Activated T-cell treated with anti-CD3 and anti-CD28 coated beads for 48 hours (primary cell): Measurements from ENCODE around the gene CEP70.
"Not testable (repeated sequence)": the region's sequence is repeated elsewhere in the genome, so short reads cannot be mapped to it uniquely, and the experiment has no call there.

Experiments used
- DNase-seq: peaks from one replicate; pipeline ENCODE4 v3.0.0-alpha.2; 2020; ENCODE audit warnings: low read depth

Gene CEP70

GRCh38 chr3:138594150-138594934 lies at the start of gene CEP70:
TSS of gene CEP70 (minus strand) at chr3:138594260. CDS start at chr3:138572927, 21,333 bp downstream.
- peak; percentile 84 for DNase-seq

DNA sequence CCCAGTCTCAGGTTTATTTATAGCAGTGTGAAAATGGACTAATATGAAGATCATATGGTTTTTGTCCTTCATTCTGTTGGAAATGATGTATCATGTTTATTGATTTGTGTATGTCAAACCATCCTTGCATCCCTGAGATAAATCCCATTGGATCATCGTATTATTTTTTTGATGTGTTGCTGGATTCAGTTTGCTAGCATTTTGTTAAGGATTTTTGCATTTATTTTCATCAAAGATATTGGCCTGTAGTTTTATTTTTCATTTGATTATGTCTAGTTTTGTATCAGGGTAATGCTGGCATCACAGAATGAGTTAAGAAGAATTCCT lies 48.8 kb upstream of the CEP70 start:
- no peak for DNase-seq

DNA sequence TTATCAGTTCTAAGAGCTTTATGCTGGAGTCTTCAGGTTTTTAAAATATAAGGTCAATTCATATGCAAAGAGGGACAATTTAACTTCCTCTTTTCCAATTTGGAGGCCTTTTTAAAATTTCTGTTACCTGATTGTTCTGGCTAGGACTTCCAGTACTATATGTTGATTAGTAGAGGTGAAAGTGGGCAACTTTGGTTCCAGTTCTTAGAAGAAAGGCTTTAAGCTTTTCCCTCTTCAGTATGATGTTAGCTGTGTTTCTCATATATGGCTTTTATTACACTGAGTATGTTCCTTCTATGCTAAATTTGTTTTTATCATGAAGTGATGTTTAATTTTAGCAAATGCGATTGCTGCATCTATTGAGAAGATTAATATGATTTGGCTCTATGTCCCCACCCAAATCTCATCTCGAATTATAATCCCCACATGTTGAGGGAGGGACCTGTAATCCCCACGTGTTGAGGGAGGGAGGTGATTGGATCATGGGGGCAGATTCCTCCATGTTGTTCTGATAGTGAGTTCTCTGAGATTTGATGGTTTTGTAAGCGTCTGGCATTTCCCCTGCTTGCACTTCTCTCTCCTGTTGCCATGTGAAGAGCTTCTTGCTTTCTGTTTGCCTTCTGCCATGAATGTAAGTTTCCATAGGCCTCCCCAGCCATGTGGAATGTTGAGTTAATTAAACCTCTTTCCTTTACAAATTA lies 48.3 kb upstream of the CEP70 start:
- DNase-seq: no peak

DNA sequence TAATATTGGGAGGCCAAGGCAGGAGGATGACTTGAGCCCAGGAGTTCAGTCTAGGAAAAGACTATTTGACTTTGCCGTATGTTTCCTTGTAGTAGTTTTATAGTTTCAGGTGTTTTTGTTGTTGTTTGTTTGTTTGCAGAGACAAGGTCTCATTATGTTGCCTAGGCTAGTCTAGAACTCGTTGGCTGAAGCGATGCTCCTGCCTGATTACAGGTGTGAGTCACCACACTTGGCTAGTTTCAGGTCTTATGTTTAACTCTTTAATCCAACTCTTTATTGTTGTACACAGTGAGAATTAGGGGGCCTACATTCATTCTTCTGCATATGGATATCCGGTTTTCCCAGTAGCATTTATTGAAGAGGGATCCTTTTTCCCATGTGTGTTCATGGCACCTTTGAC lies 46.5 kb upstream of the CEP70 start:
- no peak for DNase-seq

DNA sequence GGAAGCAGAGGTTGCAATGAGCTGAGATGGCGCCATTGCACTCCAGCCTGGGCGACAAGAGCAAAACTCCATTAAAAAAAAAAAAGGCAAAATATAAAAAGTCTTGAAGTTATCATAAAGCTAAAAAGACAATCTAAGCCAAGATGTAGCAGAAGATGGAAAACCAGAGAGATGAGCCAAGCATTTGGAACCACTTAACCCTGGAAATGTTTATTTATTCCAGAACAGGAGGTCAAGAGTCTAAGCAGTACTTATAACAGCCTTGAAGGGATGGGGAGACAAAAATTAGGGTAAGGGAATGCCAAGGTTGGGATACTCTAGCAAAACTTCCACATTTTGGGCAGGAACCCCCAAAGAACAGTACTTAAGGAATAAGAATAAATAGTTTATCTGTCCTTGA lies 44.6 kb upstream of the CEP70 start:
- DNase-seq: no peak

DNA sequence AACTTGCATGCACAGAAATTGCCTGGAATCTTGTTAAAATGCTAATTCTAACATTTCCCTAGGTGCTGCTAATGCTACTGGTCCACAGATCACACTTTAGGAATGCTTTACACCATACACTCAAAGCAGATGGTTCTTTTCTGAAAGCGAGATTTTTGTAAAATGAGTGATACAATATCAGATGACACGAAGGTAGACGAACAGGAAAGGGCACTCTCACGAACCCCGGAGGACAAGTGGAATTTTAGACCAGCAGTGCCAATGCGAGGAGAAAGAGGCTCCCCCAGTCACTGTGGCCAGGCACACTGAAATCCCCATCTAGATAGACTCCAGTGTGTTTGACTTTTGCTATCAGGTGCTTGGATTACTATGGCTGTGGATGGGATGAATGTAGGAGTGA lies 35.5 kb upstream of the CEP70 start:
- no peak for DNase-seq

DNA sequence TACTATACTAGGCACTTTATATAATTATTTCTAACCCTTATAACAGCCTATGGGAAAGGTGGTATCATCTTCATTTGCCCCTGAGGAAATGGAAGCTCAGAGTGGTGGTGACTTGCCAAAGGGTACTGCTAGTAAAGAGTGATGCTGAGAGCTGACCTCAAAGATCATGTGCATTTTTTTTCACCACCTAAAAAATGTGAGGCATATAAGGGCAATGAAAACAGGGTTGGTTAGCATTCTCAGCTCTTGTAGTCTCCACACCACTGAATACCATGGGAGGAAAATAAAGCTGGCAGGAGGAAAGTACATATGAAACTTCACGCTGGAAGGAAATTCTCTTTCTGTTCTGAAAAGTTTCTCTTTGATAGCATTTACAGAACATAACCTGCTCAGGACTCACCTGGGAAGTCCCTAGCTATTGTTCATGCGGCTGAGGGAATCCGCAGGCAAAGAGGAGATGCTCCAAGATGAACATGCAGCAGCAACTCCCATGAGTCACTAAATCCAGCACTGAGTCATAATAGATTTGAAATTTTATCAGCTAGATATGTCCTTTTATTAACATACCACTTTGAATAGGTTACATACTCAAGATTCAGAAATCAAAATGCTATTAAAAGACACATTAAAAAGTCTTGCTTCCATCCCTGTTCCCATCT lies 31.8 kb upstream of the CEP70 start:
- DNase-seq: no peak

- no peak for DNase-seq
Observed at GRCh38 chr3:138624518-138624917, 30.5 kb upstream of the CEP70 start.

DNA sequence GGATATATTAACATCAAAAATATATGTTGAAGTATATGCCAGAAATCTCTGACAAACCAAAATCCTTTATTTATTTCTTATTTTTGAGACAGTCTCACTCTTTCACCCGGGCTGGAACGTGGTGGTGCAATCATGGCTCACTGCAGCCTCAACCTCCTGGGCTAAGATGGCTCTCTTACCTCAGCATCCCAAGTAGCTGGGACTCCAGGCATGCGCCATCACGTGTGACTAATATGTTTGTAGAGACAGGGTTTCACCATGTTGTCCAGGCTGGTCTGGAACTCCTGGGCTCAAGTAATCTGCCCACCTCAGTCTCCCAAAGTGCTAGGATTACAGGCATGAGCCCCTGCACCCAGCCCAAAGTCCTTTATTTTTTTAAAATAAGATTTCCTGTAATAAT lies 26.4 kb upstream of the CEP70 start:
- DNase-seq: no peak

GRCh38 chr3:138615462-138615861 lies 21.4 kb upstream of the CEP70 start:
- DNase-seq: no peak

GRCh38 chr3:138609898-138610266 lies 15.8 kb upstream of the CEP70 start:
- no peak for DNase-seq

- peak; percentile 61 for DNase-seq
Observed at GRCh38 chr3:138608322-138609135, 14.5 kb upstream of the CEP70 start, which contains the start of gene FAIM. TSS of gene FAIM (plus strand) at chr3:138608771. CDS start at chr3:138619727, 10,956 bp downstream.

GRCh38 chr3:138604106-138604595 lies 10.1 kb upstream of the CEP70 start:
- not testable (repeated sequence) for DNase-seq

- DNase-seq: not testable (repeated sequence)
Observed at GRCh38 chr3:138601661-138602060, 7.6 kb upstream of the CEP70 start.

DNA sequence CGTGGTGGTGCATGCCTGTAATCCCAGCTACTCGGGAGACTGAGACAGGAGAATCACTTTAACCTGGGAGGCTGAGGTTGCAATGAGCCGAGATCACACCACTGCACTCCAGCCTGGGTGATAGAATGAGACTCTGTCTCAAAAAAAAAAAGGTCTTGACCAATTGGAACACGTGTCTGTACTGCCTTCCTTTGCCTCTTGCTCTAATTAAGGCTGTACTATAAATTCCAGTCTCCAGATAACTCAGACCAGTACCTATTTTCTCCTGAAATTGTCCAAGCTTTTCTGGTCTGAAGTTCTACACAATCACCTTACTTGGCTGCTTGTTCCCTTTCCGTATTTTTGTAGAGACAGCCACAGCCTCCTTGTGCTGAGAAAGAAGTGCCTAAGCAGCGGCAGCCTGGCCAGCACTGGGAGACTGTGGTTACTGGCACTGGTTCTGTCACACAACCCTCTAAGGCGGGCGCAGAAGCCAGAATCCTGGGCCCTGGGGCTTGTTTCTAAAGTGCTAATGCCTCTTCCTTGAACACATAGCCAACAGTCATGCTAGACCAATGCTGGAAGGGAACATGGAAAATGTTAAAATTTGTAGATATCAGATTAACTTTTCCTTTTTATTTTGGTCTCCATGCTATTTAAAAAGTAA lies 6.2 kb upstream of the CEP70 start:
- no peak for DNase-seq

- no peak for DNase-seq
Observed at GRCh38 chr3:138598534-138598933, 4.5 kb upstream of the CEP70 start.

GRCh38 chr3:138597186-138597976 lies 3.3 kb upstream of the CEP70 start:
- DNase-seq: not testable (repeated sequence)

DNA sequence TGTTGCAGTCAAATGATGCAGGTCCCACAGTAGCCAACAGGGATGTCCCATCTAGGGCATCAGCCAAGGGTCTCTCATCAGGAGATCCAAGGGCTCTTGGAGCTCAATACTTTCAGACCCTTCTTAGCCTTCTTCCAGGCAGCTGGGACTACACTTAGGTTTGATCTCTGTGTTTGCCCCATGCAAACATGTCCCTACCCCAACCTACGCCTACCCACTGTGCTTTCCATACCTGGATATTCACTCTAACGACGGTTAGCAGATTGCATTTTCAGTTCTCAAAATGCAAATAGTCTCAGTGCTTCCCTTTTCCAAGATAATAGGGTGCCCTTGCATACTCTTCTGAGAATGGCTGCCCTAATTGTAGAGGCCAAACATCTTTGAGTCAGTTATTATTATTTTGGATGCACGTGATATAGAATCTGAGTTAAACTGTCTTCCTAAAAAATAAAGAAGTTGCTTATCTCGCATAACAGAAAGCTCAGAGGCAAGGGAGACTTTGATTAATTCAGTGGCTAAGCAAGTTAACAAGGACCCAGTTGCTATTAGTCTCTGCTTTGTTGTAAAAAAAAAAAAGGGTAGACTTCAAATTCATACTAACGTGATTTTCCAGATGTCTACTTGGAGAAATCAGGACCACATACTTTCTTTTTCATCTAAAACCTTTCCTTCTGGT lies 1.0 kb upstream of the CEP70 start:
- DNase-seq: no peak

GRCh38 chr3:138593488-138594149 lies 441 bp downstream of the CEP70 start:
- no peak for DNase-seq

GRCh38 chr3:138591392-138591791 lies 2.7 kb downstream of the CEP70 start:
- DNase-seq: no peak
